ENCODE measurements around the gene LMX1B.

Gene LMX1B

GRCh38 chr9:126612813-126613641 lies 701 bp upstream of the LMX1B start:
- TF ChIP-seq, protein P1, sequence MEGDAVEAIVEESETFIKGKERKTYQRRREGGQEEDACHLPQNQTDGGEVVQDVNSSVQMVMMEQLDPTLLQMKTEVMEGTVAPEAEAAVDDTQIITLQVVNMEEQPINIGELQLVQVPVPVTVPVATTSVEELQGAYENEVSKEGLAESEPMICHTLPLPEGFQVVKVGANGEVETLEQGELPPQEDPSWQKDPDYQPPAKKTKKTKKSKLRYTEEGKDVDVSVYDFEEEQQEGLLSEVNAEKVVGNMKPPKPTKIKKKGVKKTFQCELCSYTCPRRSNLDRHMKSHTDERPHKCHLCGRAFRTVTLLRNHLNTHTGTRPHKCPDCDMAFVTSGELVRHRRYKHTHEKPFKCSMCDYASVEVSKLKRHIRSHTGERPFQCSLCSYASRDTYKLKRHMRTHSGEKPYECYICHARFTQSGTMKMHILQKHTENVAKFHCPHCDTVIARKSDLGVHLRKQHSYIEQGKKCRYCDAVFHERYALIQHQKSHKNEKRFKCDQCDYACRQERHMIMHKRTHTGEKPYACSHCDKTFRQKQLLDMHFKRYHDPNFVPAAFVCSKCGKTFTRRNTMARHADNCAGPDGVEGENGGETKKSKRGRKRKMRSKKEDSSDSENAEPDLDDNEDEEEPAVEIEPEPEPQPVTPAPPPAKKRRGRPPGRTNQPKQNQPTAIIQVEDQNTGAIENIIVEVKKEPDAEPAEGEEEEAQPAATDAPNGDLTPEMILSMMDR (IDR thresholded peaks at IDR 0.05; ENCODE audit: control insufficient read depth, insufficient read depth, low read depth, low read length, missing control alignments): no peak
- no peak for DNase-seq (ENCODE audit: low read depth)
- H3K4me3 ChIP-seq (ENCODE audit: control insufficient read depth, low read depth, low read length): no peak overlapping the region

- H3K4me3 ChIP-seq (ENCODE audit: control insufficient read depth, low read depth, low read length): no peak overlapping the region
- TF ChIP-seq, protein P1 (IDR thresholded peaks at IDR 0.05; ENCODE audit: control insufficient read depth, insufficient read depth, low read depth, low read length, missing control alignments): no peak
- DNase-seq (ENCODE audit: low read depth): no peak
Observed at GRCh38 chr9:126614088-126614454, 343 bp downstream of the LMX1B start.

DNA sequence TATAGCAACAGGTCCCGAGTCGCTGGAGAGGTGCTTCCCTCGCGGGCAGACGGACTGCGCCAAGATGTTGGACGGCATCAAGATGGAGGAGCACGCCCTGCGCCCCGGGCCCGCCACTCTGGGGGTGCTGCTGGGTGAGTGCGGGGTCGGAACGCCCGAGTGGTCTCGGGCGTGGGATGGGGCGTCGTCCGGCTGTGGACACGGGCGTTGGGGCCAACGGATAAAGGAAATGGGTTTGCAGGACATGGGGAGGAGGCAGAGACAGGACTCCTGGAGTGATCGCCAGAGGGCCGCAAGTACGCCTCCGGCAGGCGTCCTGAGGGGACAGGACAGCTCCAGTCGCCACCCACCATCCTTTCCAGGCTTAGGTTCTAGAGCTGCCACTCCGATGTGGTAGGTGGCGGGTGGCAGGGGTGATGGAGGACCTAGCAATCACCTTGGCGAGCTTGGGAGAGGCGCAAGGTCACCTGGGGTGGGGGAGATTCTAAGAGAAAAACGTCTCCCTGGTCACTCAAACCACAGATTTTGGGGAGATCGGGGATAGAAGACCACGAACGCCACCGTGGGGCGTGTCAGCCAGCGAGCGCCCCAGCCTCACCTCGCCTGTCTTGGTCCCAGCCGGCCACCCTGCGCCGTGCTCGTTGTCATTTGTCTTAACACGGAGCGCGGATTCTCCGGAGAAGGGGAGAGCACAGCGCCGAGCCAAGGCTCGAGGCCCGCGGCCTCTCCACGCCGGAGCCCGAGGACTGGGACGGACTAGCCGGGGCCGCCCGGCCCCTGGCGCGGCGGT lies 922 bp downstream of the LMX1B start:
- no peak for DNase-seq (ENCODE audit: low read depth)
- TF ChIP-seq, protein P1 (IDR thresholded peaks at IDR 0.05; ENCODE audit: control insufficient read depth, insufficient read depth, low read depth, low read length, missing control alignments): no peak
- no peak overlapping the region for H3K4me3 ChIP-seq (ENCODE audit: control insufficient read depth, low read depth, low read length)

DNA sequence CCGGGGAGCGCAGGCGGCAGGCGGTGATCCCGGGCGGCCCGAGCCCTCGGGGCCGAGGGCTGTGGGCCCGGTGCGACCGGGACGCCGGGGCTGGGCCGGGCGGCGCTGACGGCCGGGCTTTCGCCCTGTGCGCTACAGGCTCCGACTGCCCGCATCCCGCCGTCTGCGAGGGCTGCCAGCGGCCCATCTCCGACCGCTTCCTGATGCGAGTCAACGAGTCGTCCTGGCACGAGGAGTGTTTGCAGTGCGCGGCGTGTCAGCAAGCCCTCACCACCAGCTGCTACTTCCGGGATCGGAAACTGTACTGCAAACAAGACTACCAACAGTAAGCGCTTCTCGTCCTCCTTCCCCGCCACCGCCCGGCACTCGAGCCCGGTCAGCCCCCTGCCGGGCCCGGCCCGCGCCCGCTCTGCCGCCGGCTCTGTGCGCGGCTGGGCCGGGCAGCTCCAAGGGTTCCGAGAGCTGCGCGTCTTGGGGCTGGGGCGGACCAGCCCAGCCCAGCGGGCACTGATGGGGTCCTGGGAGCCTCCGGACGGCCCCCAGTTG lies 1.6 kb downstream of the LMX1B start:
- no peak overlapping the region for H3K4me3 ChIP-seq (ENCODE audit: control insufficient read depth, low read depth, low read length)
- TF ChIP-seq, protein P1 (IDR thresholded peaks at IDR 0.05; ENCODE audit: control insufficient read depth, insufficient read depth, low read depth, low read length, missing control alignments): no peak
- no peak for DNase-seq (ENCODE audit: low read depth)

DNA sequence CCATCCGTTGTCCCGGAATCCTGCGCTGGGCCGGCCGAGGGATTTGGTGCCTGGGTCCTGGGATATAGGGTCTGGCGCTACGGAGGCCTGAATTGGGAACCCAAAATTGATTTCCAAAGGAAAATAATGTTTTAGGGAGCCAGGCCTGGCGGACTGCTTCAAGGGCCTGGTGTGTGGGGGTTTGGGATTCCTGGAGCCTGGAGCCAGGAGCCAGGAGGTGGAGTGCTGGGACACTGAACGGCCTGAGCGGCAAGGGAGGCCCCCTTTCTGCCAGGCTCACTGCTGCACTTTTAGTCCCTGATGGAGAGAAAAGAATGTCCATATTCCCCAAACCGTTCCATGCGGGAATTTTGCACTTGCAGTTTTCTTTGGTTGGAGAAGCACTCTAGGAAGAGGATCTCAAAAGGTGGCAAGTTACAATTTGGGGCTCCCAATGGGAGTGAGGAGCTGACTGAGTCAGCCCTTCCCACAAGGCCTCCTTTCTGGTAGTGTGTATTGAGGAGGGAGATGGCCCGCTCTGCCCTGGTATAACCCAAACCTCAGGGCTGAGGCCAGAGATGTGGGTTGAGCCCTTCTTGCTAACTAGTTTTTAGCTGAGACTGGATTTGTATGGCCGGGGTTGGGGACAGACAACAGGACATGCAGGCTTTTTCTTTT lies 2.2 kb downstream of the LMX1B start:
- TF ChIP-seq, protein P1 (IDR thresholded peaks at IDR 0.05; ENCODE audit: control insufficient read depth, insufficient read depth, low read depth, low read length, missing control alignments): no peak
- DNase-seq (ENCODE audit: low read depth): no peak
- H3K4me3 ChIP-seq (ENCODE audit: control insufficient read depth, low read depth, low read length): no peak overlapping the region

- H3K4me3 ChIP-seq (ENCODE audit: control insufficient read depth, low read depth, low read length): no peak overlapping the region
- DNase-seq (ENCODE audit: low read depth): no peak
- TF ChIP-seq, protein P1 (IDR thresholded peaks at IDR 0.05; ENCODE audit: control insufficient read depth, insufficient read depth, low read depth, low read length, missing control alignments): no peak
Observed at GRCh38 chr9:126616521-126616976, 2.8 kb downstream of the LMX1B start.
